ACHN (cell line): ENCODE measurements around the gene TSSK2.

Experiments used
- DNase-seq: peaks from one replicate; pipeline ENCODE4 v3.0.0-alpha.2; 2015
- in situ Hi-C: cut with HindIII; loops from 2 replicates; pipeline ENCODE4 v1.10.0; 2017; ENCODE audit warnings: low sequenced_read_pairs, low pct_ligation_motif_present, low pct_unique_long_range_greater_than_20kb

Gene TSSK2

GRCh38 chr22:19134176-19134831 lies 3.2 kb downstream of the TSSK2 start:
- no peak for DNase-seq
- in situ Hi-C loops = no loop called here

DNA sequence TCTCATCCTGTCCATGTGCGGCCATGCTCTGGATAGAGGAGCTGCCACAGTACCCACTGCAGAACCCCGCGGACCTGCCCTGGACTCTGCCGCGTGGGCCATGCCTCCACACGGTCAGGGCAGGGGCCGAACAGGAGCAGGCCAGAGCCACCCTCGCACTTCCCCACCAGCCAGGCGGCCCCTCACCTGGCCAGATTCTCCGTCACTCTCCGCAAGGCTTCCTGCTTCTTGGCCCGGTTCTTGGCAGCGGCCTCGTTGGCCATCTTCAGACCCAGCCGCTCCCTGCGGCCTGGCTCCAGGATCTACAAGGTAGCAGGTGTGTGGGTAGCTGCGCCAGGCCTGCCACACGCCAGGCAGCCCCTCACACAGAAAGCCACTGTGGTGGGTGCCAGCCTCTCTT lies 3.8 kb downstream of the TSSK2 start:
- DNase-seq = no peak
- in situ Hi-C loops = no loop called here

- DNase-seq = no peak
- in situ Hi-C loops = no loop called here
Measured at GRCh38 chr22:19136915-19137314, 5.8 kb downstream of the TSSK2 start.

DNA sequence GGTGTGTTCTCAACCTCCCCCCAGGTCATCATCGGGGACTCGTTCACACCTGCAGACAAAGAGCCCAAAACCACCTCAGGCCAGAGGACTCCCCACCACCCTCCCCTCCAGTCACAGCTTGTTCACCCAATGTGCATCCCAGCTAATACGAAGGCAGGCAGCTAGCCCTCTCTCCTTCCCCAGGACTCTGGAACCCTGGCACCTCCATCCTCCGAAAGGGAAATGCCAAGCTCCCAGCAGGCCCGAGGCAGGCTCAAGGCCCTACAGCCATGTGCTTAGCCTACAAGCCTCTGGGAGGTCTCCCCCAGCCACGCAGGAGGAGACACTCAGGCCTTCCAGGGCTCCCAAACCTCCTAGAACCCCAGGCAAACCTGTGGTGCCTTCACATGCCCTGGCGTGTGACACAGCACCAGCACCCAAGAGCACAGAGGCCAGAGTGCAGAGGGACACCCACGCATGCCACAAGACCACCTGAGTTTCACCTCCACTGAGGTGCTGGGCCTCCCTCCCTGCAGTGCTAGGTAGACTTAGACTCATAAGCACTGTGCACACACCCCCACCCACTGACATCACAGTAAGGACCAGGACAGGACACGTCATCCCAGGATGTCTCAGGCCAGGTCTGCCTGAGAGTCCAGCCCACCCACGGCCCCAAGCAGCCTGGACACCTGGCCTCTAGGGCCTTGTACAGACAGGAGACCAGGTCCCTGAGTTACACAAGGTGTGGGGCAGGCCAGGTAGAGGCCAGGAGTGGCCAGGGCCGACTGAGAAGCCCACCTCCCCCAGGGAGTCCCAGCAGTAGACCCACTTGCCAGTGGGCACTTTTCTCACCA lies 6.5 kb downstream of the TSSK2 start:
- in situ Hi-C loops = no loop called here
- no peak for DNase-seq

- in situ Hi-C loops = no loop called here
- DNase-seq = no peak
Measured at GRCh38 chr22:19138217-19139000, 7.3 kb downstream of the TSSK2 start.

- in situ Hi-C loops = no loop called here
- DNase-seq = no peak
Measured at GRCh38 chr22:19139001-19139356, 7.9 kb downstream of the TSSK2 start.

DNA sequence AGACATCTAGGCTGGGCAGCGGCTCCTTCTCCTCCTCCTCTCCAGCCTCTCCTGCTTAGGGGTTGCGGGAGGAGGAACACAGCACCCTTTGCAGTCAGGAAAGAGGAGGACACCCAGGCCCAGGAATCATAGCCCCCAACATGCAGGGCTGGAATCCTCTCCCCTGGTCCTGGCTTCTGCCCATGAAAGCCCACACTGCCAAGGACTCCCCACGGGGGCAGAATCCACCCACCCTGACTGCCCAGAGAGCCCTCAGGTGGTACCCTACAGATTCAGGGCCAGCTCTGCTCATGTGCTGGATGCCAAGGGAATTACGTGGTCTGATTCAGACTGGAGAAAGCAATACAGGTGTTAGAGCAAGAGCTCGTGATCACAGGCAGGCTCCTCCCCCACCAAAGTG lies 8.9 kb downstream of the TSSK2 start:
- in situ Hi-C loops = no loop called here
- DNase-seq = no peak

DNA sequence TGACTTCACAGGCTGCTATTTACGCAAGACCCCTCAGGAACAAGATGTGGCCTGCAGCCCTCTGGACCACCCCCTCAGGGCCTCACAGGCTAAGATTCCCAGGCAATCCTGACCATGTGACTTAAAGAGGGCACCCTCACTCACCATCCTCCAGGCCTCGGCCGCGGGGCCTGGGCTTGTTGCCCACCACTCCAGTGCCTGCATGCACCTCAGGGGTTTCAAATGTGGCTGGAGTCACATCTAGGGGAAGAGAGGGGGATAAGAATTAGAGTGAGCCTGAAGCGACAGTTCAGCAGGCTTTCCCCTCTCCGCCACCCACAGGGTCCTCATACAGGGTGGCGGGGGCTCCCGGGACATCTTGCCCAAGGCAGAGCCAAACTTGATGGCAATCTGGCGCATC lies 11.3 kb downstream of the TSSK2 start:
- in situ Hi-C loops = no loop called here
- DNase-seq = no peak

DNA sequence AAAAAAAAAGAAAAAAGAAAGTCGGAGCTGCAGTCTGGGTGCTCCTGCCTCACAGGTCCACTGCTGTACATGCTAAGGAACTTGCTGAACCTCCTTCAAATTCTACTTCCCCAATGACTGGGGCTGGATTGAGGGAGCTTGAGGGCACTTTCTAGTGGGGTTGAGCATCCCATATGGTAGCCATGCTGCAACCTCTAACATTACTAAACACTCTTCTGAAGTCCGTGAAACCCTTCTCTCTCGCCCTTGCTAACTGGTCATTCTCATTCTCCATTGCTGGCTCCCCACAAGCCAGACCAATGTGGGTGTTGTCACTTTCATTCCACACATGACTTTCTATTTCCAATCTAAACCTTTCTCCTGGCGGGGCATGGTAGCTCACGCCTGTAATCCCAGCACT lies 12.1 kb downstream of the TSSK2 start:
- in situ Hi-C loops = no loop called here
- no peak for DNase-seq

DNA sequence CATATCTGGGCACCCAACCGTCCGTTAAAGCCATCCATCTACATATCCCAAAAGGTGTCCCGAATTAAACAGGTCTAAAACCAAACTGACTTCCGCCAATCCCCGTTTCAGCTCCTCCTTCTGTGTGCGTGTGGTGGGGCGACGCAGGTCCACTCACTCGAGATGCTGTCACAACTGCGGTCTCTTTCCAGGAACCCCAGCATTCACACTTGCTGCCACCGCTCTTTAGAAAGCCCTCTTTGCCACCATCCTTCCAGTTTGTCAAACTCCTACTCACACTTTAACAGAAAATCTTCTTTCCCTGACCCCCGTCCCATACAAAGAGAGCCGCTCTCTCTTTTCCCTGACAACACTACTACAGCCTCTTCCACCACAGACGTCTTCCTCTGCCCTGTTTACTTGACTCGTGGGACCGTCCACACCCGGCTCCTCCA lies 12.9 kb downstream of the TSSK2 start:
- no peak for DNase-seq
- in situ Hi-C loops = no loop called here

- DNase-seq = no peak
- in situ Hi-C loops = no loop called here
Measured at GRCh38 chr22:19146215-19146968, 15.3 kb downstream of the TSSK2 start.

DNA sequence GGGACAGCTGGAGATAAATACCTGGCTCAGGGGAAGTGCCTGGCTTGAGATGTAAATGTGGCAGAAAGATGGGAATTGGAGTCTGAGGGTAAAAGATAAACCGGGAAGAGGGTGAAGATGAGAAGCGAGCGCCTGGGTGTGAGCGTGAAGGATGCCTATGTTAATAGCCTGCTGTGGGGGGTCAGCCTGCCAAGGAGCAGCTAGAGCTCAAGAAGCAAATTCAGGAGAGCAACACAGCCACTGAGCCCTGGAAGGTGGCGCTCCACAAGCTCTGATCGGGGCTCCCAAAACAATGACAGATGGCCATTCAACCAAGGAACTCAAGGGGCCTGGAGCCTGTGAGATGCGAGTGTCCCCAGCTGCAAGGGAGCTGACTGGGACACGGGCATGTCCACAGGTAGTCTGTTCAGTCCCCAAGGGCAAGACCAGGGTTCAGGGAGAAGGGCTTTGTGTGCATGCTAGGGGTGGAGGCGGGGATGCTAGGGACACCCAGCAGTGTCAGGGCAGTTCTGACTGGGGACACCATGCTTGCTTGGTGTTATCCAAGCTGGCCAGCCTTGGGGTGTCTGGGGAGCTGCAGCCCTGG lies 16.2 kb downstream of the TSSK2 start:
- no peak for DNase-seq
- in situ Hi-C loops = no loop called here

DNA sequence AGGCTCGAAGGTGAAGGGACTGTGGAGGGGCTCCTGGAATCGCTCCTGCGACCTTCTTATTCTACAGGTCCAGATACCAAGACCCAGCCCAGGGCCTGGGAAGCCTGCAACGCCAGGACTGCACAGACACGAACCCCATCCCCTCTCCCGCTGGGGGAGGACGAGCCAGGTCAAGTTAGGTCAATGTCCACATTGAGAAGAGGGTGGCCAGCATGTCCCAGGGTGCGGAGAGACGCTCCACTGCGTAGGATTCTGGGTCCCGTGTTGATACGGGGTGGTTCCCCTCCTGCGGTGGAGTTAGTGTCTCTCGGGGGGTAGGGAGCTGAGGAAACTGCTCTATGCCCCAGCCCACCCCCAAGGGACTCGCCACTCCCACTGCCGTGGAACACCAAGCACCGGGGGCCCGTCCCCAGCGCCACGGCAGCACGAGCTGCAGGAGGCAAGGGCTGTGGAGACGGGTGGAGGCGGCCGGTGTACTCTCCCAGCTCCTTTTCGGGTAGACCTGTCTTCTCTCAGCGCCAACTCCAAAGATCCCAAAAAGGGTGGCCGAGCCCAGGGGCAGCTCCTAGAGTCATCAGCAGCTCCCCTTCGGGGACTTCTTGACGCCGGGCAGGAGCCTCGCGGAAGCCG lies 17.4 kb downstream of the TSSK2 start:
- in situ Hi-C loops = no loop called here
- DNase-seq = no peak

DNA sequence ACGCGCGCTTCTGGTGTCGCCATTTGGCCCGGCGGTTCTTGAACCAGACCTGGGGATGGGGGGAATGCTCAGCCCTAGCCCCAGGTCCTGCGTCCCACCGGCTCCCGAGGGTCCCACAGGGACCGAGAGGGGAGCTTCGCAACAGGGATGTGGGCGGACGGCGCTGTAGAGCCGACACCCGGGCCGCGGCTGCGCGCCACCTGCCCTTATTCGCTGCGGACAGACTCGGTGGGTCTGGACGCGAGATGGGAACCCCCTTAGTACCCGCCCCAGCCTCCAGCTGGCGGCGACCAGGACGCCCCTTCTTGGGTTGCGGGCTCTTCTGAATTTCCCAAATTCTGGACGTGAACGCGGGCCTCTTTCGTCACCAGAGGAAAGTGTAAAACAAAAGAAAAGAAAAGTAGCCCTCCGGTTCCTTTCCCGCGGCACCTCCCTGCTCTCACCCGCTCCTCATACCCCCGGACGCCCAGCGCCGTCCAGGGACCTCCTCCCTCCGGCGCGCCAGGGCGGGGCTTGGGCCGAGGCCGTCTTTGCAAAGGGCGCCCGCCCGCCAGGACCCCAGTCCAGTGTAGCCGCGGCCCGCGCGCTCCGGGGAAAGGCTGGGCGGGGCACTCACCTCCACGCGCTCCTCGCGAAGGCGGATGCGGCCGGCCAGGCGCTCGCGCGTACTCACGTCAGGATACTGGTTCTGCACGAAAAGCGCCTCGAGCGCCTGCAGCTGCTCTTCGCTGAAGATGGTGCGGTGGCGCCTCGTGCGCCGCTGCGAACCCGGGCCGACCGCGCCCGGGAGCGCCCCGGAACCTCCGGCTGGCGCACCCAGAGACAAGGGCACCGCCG lies 18.2 kb downstream of the TSSK2 start:
- no peak for DNase-seq
- in situ Hi-C loops = no loop called here

- in situ Hi-C loops = no loop called here
- no peak for DNase-seq
Measured at GRCh38 chr22:19149991-19150390, 18.9 kb downstream of the TSSK2 start, which contains the start of gene GSC2. Gene GSC2 (minus strand): TSS chr22:19150292. CDS start chr22:19150283, 9 bp downstream.

GRCh38 chr22:19150482-19151328 lies 19.6 kb downstream of the TSSK2 start:
- no peak for DNase-seq
- in situ Hi-C loops = no loop called here
